ENCODE results near the gene LILRB2. TPM values are rescaled to one million over a fixed set of nuclear protein-coding genes. Genes with fewer than 3 reads are reported as not detected.
"Not testable (repeated sequence)": the region's sequence is repeated elsewhere in the genome, so short reads cannot be mapped to it uniquely, and the experiment has no call there.

LILRB2 gene
- total RNA-seq, 1 experiment from 2014 or later = not detected

GRCh38 chr19:54312436-54313377, 31.8 kb upstream of the LILRB2 start, which contains the start of gene LILRA5:
TSS of gene LILRA5 (minus strand) at chr19:54313166. CDS start at chr19:54313019, 147 bp downstream.
- Histone ChIP-seq H3K9me3 (replicated peaks) (no peaks in the 10 kb centered on the region), H3K27me3 (0 out of 2 replicates have a peak, but pooled peaks cover 2% of the 10 kb centered on the region), H3K4me1 (no peaks in the 10 kb centered on the region), H3K4me3 (no peak within 1 kb of the TSS), H3K36me3 (no peaks in the 10 kb centered on the region), H3K27ac (no peak within 1 kb of the TSS)
- DNase-seq = no peak

- H3K27me3 ChIP-seq = 0 out of 2 replicates have a peak, but pooled peaks cover 2% of the 10 kb centered on the region
- no peaks in the 10 kb centered on the region for H3K36me3 ChIP-seq
- H3K4me3 ChIP-seq = no peak overlapping the region
- no peaks in the 10 kb centered on the region for H3K9me3 ChIP-seq (replicated peaks)
- no peak overlapping the region for H3K27ac ChIP-seq
- no peak for DNase-seq
- H3K4me1 ChIP-seq = no peaks in the 10 kb centered on the region
Measured at GRCh38 chr19:54312011-54312410, 31.1 kb upstream of the LILRB2 start.

- Histone ChIP-seq H3K4me3 (no peak overlapping the region), H3K9me3 (replicated peaks) (no peaks in the 10 kb centered on the region), H3K27me3 (0 out of 2 replicates have a peak, but pooled peaks cover 2% of the 10 kb centered on the region), H3K4me1 (no peaks in the 10 kb centered on the region), H3K36me3 (no peaks in the 10 kb centered on the region), H3K27ac (no peak overlapping the region)
- no peak for DNase-seq
Measured at GRCh38 chr19:54311486-54311885, 30.6 kb upstream of the LILRB2 start.

- H3K27me3 ChIP-seq = 0 out of 2 replicates have a peak, but pooled peaks cover 2% of the 10 kb centered on the region
- H3K4me1 ChIP-seq = no peaks in the 10 kb centered on the region
- no peak overlapping the region for H3K4me3 ChIP-seq
- no peaks in the 10 kb centered on the region for H3K36me3 ChIP-seq
- H3K9me3 ChIP-seq (replicated peaks) = no peaks in the 10 kb centered on the region
- no peak overlapping the region for H3K27ac ChIP-seq
- DNase-seq = no peak
Measured at GRCh38 chr19:54310543-54310942, 29.6 kb upstream of the LILRB2 start.

GRCh38 chr19:54309811-54310210, 28.9 kb upstream of the LILRB2 start:
- no peak overlapping the region for H3K4me3 ChIP-seq
- no peak overlapping the region for H3K27ac ChIP-seq
- H3K4me1 ChIP-seq = no peaks in the 10 kb centered on the region
- no peak for DNase-seq
- no peaks in the 10 kb centered on the region for H3K36me3 ChIP-seq
- 0 out of 2 replicates have a peak, but pooled peaks cover 2% of the 10 kb centered on the region for H3K27me3 ChIP-seq
- H3K9me3 ChIP-seq (replicated peaks) = no peaks in the 10 kb centered on the region

GRCh38 chr19:54307389-54308020, 26.6 kb upstream of the LILRB2 start:
- 0 out of 2 replicates have a peak, but pooled peaks cover 2% of the 10 kb centered on the region for H3K27me3 ChIP-seq
- no peak for DNase-seq
- H3K9me3 ChIP-seq (replicated peaks) = no peaks in the 10 kb centered on the region
- H3K4me3 ChIP-seq = no peak overlapping the region
- no peaks in the 10 kb centered on the region for H3K36me3 ChIP-seq
- H3K4me1 ChIP-seq = no peaks in the 10 kb centered on the region
- no peak overlapping the region for H3K27ac ChIP-seq

GRCh38 chr19:54305141-54305540, 24.2 kb upstream of the LILRB2 start:
- no peaks in the 10 kb centered on the region for H3K9me3 ChIP-seq (replicated peaks)
- H3K36me3 ChIP-seq = no peaks in the 10 kb centered on the region
- DNase-seq = no peak
- no peaks in the 10 kb centered on the region for H3K4me1 ChIP-seq
- H3K4me3 ChIP-seq = no peak overlapping the region
- no peak overlapping the region for H3K27ac ChIP-seq
- peaks cover 5% of the 10 kb centered on the region for H3K27me3 ChIP-seq

- H3K4me3 ChIP-seq = no peak overlapping the region
- no peaks in the 10 kb centered on the region for H3K9me3 ChIP-seq (replicated peaks)
- peaks cover 5% of the 10 kb centered on the region for H3K27me3 ChIP-seq
- no peak overlapping the region for H3K27ac ChIP-seq
- no peaks in the 10 kb centered on the region for H3K4me1 ChIP-seq
- H3K36me3 ChIP-seq = no peaks in the 10 kb centered on the region
- no peak for DNase-seq
Measured at GRCh38 chr19:54302257-54302656, 21.3 kb upstream of the LILRB2 start.

GRCh38 chr19:54299515-54299914, 18.6 kb upstream of the LILRB2 start:
- Histone ChIP-seq H3K27ac (no peak overlapping the region), H3K4me3 (no peak overlapping the region), H3K9me3 (replicated peaks) (no peaks in the 10 kb centered on the region), H3K4me1 (no peaks in the 10 kb centered on the region), H3K36me3 (no peaks in the 10 kb centered on the region), H3K27me3 (peaks cover 5% of the 10 kb centered on the region)
- no peak for DNase-seq

- H3K27ac ChIP-seq = no peak overlapping the region
- H3K9me3 ChIP-seq (replicated peaks) = no peaks in the 10 kb centered on the region
- H3K27me3 ChIP-seq = peaks cover 5% of the 10 kb centered on the region
- H3K4me3 ChIP-seq = no peak overlapping the region
- no peaks in the 10 kb centered on the region for H3K4me1 ChIP-seq
- H3K36me3 ChIP-seq = no peaks in the 10 kb centered on the region
- DNase-seq = no peak
Measured at GRCh38 chr19:54299126-54299498, 18.2 kb upstream of the LILRB2 start.

GRCh38 chr19:54298357-54299125, 17.6 kb upstream of the LILRB2 start:
- no peak overlapping the region for H3K27ac ChIP-seq
- H3K36me3 ChIP-seq = no peaks in the 10 kb centered on the region
- H3K4me1 ChIP-seq = no peaks in the 10 kb centered on the region
- no peak for DNase-seq
- no peaks in the 10 kb centered on the region for H3K9me3 ChIP-seq (replicated peaks)
- H3K4me3 ChIP-seq = no peak overlapping the region
- peaks cover 5% of the 10 kb centered on the region for H3K27me3 ChIP-seq

GRCh38 chr19:54297759-54298305, 16.9 kb upstream of the LILRB2 start:
- Histone ChIP-seq H3K27me3 (peaks cover 5% of the 10 kb centered on the region), H3K4me1 (no peaks in the 10 kb centered on the region), H3K9me3 (replicated peaks) (no peaks in the 10 kb centered on the region), H3K4me3 (no peak overlapping the region), H3K27ac (no peak overlapping the region), H3K36me3 (no peaks in the 10 kb centered on the region)
- peak in 1 of 2 experiments; percentile 10 for DNase-seq

- Histone ChIP-seq H3K4me1 (no peaks in the 10 kb centered on the region), H3K27me3 (no peaks in the 10 kb centered on the region), H3K27ac (no peak overlapping the region), H3K36me3 (no peaks in the 10 kb centered on the region), H3K4me3 (no peak overlapping the region), H3K9me3 (replicated peaks) (no peaks in the 10 kb centered on the region)
- DNase-seq = no peak
Measured at GRCh38 chr19:54294539-54294938, 13.6 kb upstream of the LILRB2 start.

GRCh38 chr19:54289160-54289559, 8.2 kb upstream of the LILRB2 start:
- DNase-seq, H3K4me3 ChIP-seq: not testable (repeated sequence)

More at GRCh38 chr19:54289160-54289559, 8.2 kb upstream of the LILRB2 start:
- not testable (repeated sequence) for H3K4me1 ChIP-seq; H3K9me3 ChIP-seq (replicated peaks); H3K27ac ChIP-seq; H3K36me3 ChIP-seq; H3K27me3 ChIP-seq

Data from SJCRH30 (cell line).